GM20000 (cell line): ENCODE results near the gene WDR82.

ENCODE experiments used
- DNase-seq: peaks from one replicate; pipeline ENCODE4 v3.0.0; 2012; ENCODE audit warnings: low spot score
- CTCF ChIP-seq: IDR thresholded peaks from 2 replicates; pipeline ENCODE4 v1.5.1; 2012; ENCODE audit warnings: mild to moderate bottlenecking, control low read depth; ENCODE audit errors: extremely low read depth, missing control alignments

Gene WDR82

GRCh38 chr3:52238193-52238760, 40.2 kb downstream of the WDR82 start:
- DNase-seq, result no peak
- TF ChIP-seq CTCF, result no peak

- no peak for DNase-seq
- no peak for TF ChIP-seq CTCF
These were observed 40.7 kb downstream of the WDR82 start for GRCh38 chr3:52237657-52238172.

- no peak for DNase-seq
- no peak for TF ChIP-seq CTCF
These were observed 41.3 kb downstream of the WDR82 start for GRCh38 chr3:52237006-52237656.

- TF ChIP-seq CTCF, result no peak
- DNase-seq, result no peak
These were observed 42.0 kb downstream of the WDR82 start for GRCh38 chr3:52236424-52236886.

- TF ChIP-seq CTCF, result no peak
- DNase-seq, result no peak
These were observed 43.7 kb downstream of the WDR82 start for GRCh38 chr3:52234516-52235447.

GRCh38 chr3:52233968-52234367, 44.5 kb downstream of the WDR82 start:
- no peak for DNase-seq
- no peak for TF ChIP-seq CTCF
